Osteocyte (in vitro differentiated cells): ENCODE data around the gene DNAH2. TPM values are rescaled to one million over a fixed set of nuclear protein-coding genes. Genes with fewer than 3 reads are reported as not detected.
A peak's percentile ranks its signal among the peaks of the same experiment; 100 is the strongest.

Source experiments
- DNase-seq: peaks from one replicate; pipeline ENCODE4 v3.0.0; 2021; ENCODE audit warnings: mixed read lengths; ENCODE audit not compliant: unreplicated experiment; ENCODE audit errors: extremely low spot score
- H3K27ac Mint-ChIP-seq: one replicate; pipeline ENCODE4 v1.8.0; 2021; ENCODE audit warnings: mild to moderate bottlenecking, mixed read lengths; ENCODE audit not compliant: unreplicated experiment
- H3K27me3 Mint-ChIP-seq: one replicate; pipeline ENCODE4 v1.8.0; 2021; ENCODE audit warnings: mixed read lengths; ENCODE audit not compliant: unreplicated experiment
- H3K36me3 Mint-ChIP-seq: one replicate; pipeline ENCODE4 v1.8.0; 2021; ENCODE audit warnings: mixed read lengths; ENCODE audit not compliant: unreplicated experiment
- H3K4me1 Mint-ChIP-seq: one replicate; pipeline ENCODE4 v1.8.0; 2021; ENCODE audit warnings: mixed read lengths; ENCODE audit not compliant: unreplicated experiment
- H3K4me3 Mint-ChIP-seq: one replicate; pipeline ENCODE4 v1.8.0; 2021; ENCODE audit warnings: mild to moderate bottlenecking, moderate library complexity, mixed read lengths; ENCODE audit not compliant: unreplicated experiment
- H3K9me3 Mint-ChIP-seq: one replicate; pipeline ENCODE4 v1.8.0; 2021; ENCODE audit warnings: mixed read lengths; ENCODE audit not compliant: unreplicated experiment
- total RNA-seq: library from RNA; stranded (reverse); gene quantifications from 2 replicates; pipeline ENCODE4 v1.2.1, GENCODE V29; 2021
- TF ChIP-seq, protein P1 (sequence below): fragments of 200-600 bp; sonication (generic); IDR thresholded peaks from 2 replicates; pipeline ENCODE4 v1.5.0; 2021; ENCODE audit warnings: antibody characterized with exemption, mild to moderate bottlenecking, moderate library complexity

DNAH2 gene
- total RNA-seq, 1 donor from 2014 or later = 0.03 TPM

- H3K9me3 Mint-ChIP-seq = no peaks in the 10 kb centered on the region
- peaks cover 8% of the 10 kb centered on the region for H3K4me1 Mint-ChIP-seq
- no peak overlapping the region for H3K4me3 Mint-ChIP-seq
- DNase-seq = no peak
- H3K27me3 Mint-ChIP-seq = peaks cover 30% of the 10 kb centered on the region
- H3K36me3 Mint-ChIP-seq = no peaks in the 10 kb centered on the region
- TF ChIP-seq, protein P1, sequence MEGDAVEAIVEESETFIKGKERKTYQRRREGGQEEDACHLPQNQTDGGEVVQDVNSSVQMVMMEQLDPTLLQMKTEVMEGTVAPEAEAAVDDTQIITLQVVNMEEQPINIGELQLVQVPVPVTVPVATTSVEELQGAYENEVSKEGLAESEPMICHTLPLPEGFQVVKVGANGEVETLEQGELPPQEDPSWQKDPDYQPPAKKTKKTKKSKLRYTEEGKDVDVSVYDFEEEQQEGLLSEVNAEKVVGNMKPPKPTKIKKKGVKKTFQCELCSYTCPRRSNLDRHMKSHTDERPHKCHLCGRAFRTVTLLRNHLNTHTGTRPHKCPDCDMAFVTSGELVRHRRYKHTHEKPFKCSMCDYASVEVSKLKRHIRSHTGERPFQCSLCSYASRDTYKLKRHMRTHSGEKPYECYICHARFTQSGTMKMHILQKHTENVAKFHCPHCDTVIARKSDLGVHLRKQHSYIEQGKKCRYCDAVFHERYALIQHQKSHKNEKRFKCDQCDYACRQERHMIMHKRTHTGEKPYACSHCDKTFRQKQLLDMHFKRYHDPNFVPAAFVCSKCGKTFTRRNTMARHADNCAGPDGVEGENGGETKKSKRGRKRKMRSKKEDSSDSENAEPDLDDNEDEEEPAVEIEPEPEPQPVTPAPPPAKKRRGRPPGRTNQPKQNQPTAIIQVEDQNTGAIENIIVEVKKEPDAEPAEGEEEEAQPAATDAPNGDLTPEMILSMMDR = no peak
- H3K27ac Mint-ChIP-seq = no peak overlapping the region
Measured at GRCh38 chr17:7712111-7712771, 5.3 kb upstream of the DNAH2 start.

DNA sequence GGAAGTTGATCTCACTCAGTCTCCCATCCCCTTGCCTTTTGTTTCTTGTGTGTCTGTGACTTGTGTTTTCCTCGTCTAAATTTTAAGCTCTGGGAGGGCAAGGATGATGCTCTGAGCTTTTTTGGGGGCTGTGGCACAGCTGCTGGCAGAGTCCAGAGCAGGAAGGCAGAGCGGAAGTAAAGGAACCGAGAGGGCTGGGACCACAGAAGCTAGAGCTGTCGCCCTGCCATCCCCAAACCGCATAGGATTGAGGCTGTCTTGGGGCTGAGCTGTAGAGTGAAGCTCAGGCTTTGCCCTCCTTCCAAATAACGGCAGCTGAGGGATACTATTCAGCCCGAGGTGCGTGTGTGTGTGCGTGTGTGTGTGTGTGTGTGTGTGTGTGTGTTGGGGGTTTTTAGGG, 3.8 kb upstream of the DNAH2 start:
- H3K4me1 Mint-ChIP-seq = peaks cover 18% of the 10 kb centered on the region
- H3K9me3 Mint-ChIP-seq = no peaks in the 10 kb centered on the region
- TF ChIP-seq, protein P1 = no peak
- H3K36me3 Mint-ChIP-seq = no peaks in the 10 kb centered on the region
- no peak overlapping the region for H3K27ac Mint-ChIP-seq
- DNase-seq = no peak
- H3K27me3 Mint-ChIP-seq = peaks cover 38% of the 10 kb centered on the region
- no peak overlapping the region for H3K4me3 Mint-ChIP-seq

DNA sequence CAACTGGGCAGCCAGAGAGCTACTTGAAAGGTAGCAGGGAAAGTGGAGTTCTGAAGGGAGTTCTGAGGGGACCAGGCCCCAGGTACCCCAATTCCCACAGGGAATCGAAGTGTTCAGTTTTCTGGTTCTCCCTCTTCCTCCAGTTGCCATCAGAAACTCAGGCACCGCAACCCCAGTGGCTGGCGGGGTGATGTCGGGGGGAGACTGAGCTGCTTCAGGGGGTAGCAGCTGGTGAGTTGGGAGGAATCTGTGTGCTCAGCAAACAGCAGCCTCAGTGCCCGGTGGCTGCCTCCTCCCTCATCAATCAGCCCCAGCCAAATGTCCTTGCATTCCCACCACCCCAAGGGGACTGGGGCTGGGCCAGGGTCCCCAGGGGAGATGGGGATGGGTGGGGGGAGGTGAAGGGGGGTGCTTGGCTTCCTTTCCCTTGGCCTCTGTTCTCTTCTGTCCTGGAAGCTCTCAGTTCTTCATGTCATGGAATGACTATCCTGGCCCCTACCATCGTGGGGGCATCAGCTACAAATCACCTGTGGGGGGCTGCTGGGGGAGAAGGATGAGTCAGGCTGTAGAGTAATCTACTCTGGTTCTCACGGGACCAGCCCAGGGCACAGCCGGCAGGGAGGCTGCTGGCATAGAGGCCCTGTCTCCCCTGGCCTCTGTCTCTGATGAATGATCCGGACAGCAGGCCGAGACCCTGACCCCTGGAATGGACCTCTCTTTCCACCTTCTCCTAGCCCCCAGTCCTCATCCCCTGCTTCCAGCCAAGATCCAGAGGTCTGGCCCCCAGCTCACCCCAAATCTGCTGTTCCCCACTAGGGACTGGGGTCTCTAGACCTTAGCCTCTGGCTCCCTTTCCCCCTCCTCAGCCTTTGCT, 2.6 kb upstream of the DNAH2 start:
- H3K27ac Mint-ChIP-seq = no peak overlapping the region
- no peaks in the 10 kb centered on the region for H3K36me3 Mint-ChIP-seq
- H3K4me3 Mint-ChIP-seq = no peak overlapping the region

GRCh38 chr17:7715936-7716886, 1.3 kb upstream of the DNAH2 start:
- TF ChIP-seq, protein P1 = no peak
- no peaks in the 10 kb centered on the region for H3K36me3 Mint-ChIP-seq
- H3K4me3 Mint-ChIP-seq = peak overlapping the region; percentile 92
- DNase-seq = no peak
- H3K27me3 Mint-ChIP-seq = peaks cover 47% of the 10 kb centered on the region
- H3K9me3 Mint-ChIP-seq = no peaks in the 10 kb centered on the region
- H3K4me1 Mint-ChIP-seq = peaks cover 21% of the 10 kb centered on the region
- H3K27ac Mint-ChIP-seq = peak overlapping the region; percentile 75

More for the DNA sequence above, 2.6 kb upstream of the DNAH2 start:
- Mint-ChIP-seq H3K27me3 (peaks cover 46% of the 10 kb centered on the region), H3K9me3 (no peaks in the 10 kb centered on the region), H3K4me1 (peaks cover 19% of the 10 kb centered on the region)
- TF ChIP-seq, protein P1 = no peak
- DNase-seq = no peak
